Suppressor macrophage treated with lipopolysaccharide for 1 hour (primary cell): ENCODE data around the gene TET1.
"Not testable (repeated sequence)": the region's sequence is repeated elsewhere in the genome, so short reads cannot be mapped to it uniquely, and the experiment has no call there.

ENCODE experiments used
- DNase-seq, 3 donors: peaks; one replicate each; pipeline ENCODE4 v3.0.0-alpha.2; 2020 to 2022

The TET1 gene

DNA sequence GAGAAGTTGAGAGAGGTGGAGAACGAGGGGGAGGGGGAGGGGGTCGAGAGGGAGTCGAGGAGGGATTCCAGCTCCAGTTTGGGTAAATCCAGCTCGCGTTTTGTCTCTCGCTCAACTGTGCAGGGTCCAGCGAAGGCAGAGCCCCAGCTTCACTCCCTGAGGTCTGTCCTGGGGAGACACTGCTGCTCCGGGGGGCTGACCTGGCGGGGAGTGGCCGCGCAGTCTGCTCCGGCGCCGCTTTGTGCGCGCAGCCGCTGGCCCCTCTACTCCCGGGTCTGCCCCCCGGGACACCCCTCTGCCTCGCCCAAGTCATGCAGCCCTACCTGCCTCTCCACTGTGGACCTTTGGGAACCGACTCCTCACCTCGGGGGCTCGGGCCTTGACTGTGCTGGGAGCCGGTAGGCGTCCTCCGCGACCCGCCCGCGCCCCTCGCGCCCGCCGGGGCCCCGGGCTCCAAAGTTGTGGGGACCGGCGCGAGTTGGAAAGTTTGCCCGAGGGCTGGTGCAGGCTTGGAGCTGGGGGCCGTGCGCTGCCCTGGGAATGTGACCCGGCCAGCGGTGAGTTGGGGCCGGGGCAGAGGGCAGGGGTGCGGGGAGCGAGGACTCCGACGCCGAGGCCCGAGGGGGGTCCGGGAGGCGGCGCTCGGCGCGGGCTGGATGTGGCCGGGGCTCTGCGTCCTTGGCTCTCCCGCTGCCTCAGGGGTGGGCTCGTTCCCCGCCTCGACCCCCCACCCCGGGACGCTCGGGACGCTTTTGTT lies at the start of gene TET1:
TSS of gene TET1 (plus strand) at position 152 of the 757 bp plus-strand sequence. CDS start 12,002 bp downstream, outside the sequence.
- peak in 1 of 3 donors; percentile 15 for DNase-seq

DNA sequence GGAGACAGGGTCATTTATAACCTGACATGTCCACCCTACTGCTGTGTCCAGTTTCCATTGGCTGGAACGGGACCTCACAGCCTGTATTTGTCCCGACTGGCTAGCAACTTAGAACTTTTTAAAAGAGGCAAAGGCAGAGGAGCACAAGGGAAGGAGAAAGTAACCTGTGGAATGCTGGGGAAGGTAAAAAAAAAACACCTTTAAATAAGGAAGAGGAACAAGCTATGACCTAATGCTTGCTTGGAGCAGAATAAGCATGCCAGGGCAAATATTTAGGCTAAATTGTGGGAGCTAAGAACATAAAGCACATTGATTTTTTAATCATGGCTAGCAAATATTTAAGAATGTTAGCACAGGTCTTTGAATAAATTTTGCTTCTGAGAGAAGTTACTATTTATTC lies 43.9 kb upstream of the TET1 start:
- DNase-seq = not testable (repeated sequence)

DNA sequence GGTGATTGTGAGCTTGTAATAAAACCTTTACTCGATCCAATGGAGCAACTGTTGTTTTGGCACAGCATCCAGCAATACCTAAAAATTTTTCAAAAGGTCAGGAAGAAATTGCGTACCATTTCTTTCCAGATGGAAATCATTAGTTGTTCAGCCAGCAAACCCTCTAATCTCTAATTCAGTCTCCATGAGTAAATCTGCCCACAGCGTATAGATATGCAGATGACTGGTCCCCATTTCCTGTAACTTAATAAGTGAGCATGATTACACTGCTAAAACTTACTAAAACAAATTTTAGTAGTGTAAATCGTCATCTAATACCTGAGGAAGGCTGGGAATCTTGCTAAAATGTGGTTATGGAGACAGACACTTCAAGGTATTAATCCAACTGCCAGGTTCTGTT lies 43.4 kb upstream of the TET1 start:
- DNase-seq = no peak

DNA sequence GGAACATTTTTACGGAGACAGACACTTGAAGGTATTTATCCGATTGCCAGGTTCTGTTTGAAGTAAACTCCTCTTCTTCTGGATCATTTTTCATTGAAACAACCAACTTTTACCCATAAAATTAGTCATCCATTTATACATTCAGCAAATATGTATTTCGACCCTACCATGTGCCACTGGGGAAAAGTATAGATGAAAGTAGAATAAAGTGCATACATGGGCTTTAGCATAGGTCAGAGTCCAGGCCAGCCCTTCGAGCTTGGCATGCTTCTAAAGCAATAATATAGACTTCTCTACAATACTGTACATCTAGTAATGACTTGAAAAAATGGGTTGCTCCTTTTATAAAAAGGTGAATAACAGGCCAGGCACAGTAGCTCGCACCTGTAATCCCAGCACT lies 42.9 kb upstream of the TET1 start:
- DNase-seq = no peak

DNA sequence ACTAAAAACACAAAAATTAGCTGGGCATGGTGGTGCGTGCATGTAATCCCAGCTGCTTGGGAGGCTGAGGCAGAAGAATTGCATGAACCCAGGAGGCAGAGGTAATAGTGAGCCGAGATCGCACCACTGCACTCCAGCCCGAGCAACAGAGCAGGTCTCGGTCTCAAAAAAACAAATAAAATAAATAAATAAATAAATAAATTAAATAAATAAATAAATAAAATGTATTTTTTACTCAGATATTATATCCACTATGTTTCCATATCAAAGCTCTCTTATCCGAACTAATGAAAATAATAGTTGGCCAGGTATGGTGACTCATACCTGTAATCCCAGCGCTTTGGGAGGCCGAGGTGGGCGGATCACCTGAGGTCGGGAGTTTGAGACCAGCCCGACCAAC lies 41.5 kb upstream of the TET1 start:
- DNase-seq = not testable (repeated sequence)

DNA sequence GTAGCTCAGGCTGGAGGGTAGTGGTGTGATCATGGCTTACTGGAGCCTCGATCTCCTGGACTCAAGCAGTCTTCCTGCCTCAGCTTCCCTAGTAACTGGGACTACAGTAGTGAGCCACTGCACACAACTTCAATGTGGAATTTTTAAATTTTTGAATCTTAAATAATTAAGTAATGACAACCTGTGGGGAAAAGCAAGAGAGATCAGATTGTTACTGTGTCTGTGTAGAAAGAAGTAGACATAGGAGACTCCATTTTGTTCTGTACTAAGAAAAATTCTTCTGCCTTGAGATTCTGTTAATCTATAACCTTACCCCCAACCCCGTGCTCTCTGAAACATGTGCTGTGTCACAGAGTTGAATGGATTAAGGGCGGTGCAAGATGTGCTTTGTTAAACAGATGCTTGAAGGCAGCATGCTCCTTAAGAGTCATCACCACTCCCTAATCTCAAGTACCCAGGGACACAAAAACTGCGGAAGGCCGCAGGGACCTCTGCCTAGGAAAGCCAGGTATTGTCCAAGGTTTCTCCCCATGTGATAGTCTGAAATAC lies 34.6 kb upstream of the TET1 start:
- DNase-seq = not testable (repeated sequence)

DNA sequence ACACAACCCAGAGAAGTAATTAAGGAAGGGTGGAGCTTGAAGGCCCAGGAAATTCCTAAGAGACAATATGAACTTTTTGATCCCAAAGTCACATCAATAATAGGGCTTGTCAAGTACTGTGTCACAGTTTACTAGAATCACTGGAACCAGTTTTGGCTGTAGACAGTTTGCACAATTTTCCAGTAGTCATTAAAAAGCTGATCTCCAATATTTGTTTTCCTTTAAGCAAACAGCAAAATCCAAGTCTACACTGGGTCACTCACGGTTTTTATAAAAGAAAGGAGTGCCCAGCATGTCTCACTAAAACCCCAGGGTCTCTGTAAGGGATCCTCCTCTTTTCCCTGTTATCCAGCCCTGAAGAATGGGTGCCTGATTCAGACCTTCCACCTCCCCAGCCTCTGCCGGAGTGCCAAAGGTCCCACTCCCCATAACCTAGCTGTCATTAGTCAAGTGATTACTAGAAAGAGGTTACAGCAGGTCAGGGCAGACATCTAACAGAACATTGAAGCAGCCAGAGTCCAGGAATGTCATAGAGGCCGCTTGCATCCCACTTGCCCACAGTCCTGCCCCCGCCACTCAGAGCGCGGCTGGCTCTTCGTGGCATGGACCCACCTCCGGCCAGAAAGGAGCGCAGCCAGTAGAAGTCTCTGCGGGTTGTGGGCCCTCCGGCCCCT lies 33.4 kb upstream of the TET1 start:
- no peak for DNase-seq

DNA sequence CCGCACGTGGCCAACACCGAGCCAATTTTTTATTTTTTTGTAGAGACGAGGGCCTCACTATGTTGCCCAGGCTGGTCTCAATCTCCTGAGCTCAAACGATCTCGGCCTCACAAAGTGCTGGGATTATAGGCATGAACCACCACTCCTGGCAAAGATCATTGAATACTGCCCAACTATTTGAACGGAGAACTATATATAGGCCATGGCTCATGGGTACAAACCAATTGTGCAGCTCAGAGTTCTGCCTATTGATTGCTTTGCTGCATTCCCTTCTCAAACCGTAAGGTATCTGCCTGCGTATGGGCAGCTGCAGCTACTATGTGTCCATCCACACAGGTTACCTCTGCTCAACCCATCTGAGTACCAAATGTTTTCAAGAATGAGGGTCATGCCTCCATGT lies 23.2 kb upstream of the TET1 start:
- DNase-seq = no peak

DNA sequence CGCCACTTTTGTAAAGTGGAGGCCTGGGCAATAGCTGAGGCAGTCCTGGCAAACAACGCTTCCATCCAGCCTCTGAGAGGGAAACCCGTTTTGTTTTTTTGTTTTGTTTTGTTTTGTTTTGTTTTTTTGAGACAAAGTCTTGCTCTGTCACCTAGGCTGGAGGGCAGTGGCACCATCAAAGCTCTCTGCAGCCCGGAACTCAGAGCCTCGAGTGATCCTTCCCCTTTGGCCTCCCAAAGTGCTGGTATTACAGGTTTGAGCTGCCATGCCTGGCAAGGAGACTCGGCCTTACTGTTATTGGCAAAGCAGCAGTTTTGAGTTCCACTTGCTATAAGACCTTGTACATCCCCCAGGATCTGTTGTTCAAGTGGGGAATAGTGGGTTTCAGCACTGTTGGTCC lies 22.3 kb upstream of the TET1 start:
- no peak for DNase-seq

DNA sequence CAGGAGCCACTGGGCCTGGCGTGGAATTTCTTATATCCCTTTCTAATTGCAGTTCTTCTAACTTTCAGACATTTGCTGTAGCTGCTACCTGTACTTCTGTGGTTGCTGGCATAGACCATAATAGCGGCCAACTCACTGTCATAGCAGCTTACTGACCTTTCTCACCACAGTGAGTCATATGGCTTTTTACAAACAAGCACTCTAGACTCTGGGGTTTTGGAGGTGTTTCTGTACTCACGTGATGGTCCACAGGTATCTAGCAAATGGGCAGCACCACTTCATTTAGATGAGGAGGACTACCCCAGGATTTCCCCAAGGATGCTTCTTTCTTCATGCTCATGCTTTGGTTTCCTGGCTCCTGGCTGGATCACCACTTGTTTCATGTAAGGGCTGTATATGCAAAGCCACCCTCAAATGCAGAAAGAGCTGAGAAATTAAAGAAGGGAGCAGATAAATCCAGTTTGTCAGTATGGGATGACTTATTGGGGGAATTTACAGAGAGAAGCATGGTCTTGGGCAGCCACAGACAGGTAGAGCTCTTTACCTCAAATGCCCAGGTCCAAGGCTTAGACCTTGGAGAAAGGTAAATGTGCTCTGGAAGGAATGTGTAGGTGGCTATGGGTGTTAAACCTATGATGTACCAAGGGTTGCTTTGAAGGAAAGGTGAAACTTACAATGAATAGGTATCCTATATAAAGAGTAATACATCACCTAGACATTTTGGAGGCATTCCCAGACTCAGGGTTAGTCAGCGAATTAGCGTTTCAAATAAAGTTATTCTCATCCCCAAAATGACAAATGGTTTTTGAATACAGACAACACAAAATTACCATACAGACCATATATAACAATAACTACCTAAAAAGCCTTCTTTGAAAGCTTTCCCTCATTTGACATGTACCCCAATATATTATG lies 16.9 kb upstream of the TET1 start:
- no peak for DNase-seq

DNA sequence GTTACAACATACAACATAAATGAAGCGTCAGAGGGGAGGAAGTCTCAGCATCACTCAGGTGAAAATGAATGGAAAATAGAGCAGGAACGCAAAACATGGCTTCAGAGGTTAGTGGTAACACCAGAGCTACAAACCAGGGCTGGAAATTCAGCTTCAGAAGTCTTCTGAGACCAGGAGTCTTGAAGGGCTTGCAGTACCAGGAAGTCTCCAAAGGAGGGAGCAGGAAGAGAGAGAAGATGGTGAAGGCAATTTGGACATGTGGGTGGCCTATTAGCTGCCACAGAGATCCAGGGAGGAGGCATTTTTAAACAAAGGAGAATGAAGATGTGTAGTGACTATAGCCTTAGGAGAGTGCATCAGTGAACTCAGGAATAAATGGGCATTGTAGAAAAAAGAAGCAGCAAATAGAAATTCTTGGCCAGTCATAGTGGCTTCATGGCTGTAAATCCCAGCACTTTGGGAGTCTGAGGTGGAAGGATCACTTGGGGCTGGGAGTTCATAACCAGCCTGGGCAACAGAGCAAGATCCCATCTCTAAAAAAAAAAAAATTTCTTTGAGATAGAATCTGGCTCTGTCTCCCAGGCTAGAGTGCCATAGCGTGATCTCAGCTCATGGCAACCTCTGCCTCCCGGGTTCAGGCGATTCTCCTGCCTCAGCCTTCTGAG lies 9.3 kb upstream of the TET1 start:
- peak; percentile 67 to 75 (median 69) for DNase-seq

DNA sequence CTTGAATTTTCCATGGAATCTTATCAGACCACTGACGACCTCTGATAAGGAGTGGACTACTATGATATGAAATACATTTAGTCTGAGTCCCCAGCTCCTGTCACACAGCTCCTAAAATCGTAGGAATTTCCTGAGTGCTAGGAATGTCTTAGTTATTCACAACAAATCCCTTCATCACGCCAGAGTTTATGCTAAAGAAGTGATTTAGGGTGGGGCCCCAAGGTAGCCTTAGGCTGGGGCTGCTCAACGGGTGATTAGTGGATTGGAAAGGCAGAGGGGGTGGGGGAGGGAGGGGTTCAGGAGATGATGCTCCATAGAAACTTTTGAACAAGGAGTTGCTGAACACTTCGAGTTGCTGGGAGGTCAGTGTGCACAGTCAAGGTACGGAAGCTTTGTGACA lies 7.0 kb upstream of the TET1 start:
- no peak for DNase-seq

DNA sequence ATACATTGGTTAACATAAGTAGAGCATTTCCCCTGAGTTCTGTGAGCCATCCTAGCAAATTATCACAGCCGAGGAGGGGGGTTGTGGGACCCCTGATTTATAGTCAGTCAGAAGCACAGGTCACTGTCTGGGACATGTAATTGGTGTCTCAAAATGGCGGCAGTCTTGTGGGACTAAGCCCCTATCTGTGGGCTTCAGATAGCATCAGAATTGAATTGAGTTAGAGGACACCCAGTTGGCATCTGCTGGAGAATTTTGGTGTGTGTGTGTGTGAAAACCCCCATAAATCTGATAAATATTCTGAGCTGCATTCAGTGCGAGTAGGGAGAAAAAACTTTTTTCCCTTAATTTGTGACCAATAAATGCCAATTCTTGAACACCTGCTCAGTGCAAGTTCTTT lies 6.5 kb upstream of the TET1 start:
- no peak for DNase-seq

DNA sequence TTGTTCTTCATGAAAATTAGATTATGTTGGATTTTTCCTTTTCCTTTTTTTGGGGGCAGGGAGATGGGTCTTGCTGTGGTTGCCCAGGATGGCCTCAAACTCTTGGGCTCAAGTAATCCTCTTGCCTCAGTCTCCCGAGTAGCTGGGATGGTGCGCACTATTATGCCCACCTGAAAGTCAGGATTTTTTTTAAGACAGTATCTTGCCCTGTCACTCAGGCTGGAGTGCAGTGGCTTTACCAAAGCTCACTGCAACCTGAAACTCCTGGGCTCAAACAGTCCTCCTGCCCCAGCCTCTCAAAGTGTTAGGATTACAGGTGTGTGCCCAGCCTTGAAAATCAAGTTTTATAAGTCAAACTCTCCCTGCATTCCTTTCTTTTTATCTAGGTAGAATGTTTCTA lies 1.7 kb upstream of the TET1 start:
- DNase-seq = no peak

DNA sequence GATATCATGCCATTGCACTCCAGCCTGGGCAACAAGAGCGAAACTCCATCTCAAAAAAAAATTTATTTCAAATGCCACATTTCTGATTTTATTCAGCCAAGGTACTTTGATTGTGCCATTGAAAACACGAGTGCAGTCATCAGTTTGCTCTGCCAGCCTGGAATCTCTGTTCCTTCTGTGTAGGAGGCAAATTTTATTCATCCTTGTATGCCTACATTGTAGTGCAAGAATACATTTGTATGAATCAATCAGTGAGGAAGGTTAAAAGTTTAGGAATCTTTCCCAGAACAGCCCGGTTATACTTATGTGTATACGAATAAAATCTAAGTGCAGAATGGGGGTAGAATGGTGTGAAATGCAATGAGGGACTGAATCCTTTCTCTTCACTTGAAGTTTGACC lies 886 bp upstream of the TET1 start:
- DNase-seq = no peak

DNA sequence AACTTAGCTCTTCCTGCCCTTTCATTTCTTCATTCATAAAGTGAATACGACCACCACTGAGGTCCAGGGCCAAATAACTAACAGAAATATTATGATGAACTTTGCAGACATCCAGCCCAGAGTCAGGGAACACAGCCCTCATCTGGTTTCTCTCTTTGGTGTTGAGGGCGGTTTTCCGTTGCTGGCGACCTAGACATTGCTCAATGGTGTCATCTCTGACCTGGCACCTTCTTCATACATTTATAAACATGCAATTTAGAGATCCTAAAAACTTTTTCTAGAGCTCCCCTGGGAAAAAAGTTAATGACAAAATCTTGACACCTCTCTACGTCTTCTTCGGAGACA lies 324 bp upstream of the TET1 start:
- DNase-seq = peak in 1 of 3 donors; percentile 7

DNA sequence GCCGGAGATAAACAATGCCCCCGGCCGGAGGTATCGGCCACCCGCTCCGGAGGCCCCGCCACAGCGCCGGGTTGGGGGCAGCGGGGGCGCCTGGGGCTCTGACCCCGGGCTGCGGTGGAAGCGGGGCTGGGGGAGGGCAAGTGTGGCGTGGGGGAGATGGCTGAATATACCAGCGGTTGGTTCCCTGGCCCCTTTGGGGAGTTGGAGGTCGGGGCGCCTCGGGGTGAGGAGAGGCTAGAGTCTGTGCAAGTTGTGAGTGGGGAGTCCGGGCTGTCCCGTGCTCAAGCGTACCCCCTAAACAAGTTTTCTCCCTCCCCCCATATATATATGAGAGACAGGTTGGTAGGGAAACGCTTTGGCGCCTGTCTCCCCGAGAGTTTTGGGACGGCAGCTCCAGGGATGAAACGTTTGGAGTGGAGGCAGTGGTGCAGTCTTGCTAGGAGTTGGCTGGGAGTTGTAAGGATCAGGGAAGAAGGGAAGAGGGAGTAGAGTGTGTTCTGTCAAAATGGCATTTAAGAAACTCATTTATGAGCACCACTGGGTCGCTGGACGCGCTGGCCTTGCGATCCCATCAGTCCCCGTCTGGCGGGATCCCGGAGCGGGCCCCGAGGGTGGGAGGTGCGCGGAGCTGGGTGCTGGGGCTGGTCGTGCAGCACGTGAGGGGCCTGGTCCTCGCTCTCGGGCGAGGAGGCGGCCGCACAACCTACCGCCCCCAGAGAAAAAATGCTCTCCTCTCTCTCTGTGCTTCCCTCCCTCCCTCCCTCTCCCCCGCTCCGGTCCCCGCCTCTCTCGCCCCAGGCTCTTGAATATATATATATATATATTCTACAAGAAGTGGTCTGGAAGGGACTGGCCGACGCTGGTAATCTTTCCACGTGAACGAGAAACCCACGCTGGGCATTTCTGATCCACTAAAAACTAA lies 1.1 kb downstream of the TET1 start:
- peak in 1 of 3 donors; percentile 2 for DNase-seq

DNA sequence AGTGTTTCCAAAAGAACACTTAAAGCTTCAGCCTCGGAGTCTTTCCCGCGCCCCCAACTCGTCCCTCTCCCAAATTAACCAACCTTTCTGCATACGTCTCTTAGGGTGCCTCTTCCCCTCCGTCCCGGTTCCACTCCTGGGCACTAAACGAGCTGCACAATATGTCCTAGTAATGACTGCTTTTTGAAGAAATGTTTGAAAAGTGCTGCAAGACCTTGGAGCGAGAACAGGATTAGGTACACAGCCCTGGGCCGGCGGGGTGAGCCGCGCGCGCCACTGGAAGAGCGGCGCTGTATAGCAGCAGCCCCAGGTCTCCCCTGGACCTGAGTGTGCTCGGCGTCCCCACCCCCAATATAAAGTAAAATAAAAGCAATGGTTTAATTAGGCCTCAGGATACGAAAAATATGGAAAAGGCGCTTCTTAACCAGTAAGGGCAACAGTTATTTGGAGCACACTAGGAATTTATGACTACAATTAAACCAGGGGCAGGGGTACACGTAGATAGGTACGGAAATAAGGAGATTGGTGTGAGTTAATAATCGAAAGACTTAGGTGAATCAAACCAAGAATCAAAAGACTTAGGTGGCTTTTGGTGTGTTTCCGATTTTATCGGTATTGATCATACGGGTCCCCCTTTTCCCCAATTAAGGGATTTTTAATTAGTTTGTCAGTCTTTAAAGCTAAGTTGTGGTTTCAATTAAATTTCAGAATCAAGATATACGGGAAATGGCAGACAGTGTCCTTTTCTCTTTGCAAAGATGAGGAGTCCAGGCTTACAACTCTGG lies 1.9 kb downstream of the TET1 start:
- peak in 1 of 3 donors; percentile 2 for DNase-seq

DNA sequence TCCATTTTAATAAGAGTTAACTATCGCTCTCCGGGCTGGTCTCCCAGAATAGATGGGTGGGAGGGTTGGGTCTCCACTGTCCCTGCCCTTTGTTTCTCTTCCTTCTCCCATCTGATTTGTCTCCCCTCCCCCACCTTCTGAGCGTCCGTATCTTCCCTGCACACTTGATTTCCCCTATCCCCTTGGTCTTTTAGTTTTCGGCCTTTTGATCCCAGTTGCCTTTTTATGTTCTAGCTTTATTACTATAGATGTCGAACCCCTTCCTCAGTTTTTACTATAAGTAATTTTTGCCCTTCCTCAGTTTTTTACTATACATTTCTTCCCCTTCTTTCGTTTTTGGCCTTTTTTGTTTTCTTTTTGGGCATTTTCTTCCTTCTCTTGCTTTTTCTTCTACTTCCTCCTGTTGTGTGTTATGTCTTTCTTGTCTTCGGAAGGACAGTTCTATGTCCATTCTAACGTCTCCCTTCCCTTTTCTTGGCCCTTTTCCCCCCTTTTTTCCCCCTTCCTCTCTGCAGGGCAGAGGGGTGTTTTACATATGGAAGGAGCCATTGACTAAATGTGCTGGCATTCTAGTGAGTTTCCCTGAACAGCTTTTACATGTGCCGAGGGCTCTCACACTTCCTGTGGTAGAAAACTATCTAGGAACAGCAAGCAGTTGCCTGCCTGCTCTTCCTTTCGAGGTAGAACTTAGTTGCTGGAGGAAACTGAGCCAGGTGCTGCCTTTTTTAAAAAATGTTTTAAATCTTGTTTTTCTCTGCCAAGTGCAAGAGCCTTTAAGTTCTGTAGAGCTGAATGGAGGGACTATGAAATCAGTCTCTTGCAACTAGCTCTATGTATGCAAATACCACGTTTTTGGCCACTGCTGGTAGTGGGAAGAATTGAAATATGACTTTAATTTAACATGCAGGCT lies 2.8 kb downstream of the TET1 start:
- no peak for DNase-seq

DNA sequence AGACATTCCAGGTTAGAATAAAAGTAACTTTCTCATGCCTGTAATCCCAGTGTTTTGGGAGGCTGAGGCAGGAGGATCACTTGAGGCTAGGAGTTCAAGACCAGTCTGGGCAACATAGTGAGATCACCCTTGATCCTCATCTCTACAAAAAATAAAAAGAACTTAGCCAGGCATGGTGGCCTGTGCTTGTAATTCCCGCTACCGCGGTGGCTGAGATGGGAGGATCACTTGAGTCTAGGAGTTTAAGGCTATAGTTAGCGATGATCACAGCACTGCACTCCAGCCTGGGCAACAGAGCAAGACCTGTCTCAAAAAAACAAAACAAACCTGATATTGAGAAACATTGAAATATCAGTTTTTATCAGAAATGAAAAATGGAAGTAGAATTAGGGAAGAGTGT lies 4.6 kb downstream of the TET1 start:
- DNase-seq = no peak
